ENCODE data around the gene R3HDML.
"Not testable (repeated sequence)": the region's sequence is repeated elsewhere in the genome, so short reads cannot be mapped to it uniquely, and the experiment has no call there.

R3HDML gene

GRCh38 chr20:44331201-44331600 lies 5.6 kb upstream of the R3HDML start:
- no peak for DNase-seq

GRCh38 chr20:44334306-44334705 lies 2.5 kb upstream of the R3HDML start:
- no peak for DNase-seq

- no peak for DNase-seq
Measured at GRCh38 chr20:44334709-44335108, 2.1 kb upstream of the R3HDML start.

GRCh38 chr20:44335675-44336074 lies 1.2 kb upstream of the R3HDML start:
- DNase-seq, result no peak

GRCh38 chr20:44336086-44336485 lies 757 bp upstream of the R3HDML start:
- DNase-seq, result no peak

GRCh38 chr20:44342248-44342647 lies 5.4 kb downstream of the R3HDML start:
- DNase-seq, result no peak

GRCh38 chr20:44343162-44343675 lies 6.4 kb downstream of the R3HDML start:
- no peak for DNase-seq

- no peak for DNase-seq
Measured at GRCh38 chr20:44344723-44345122, 7.9 kb downstream of the R3HDML start.

GRCh38 chr20:44345147-44345546 lies 8.3 kb downstream of the R3HDML start:
- DNase-seq, result no peak

- not testable (repeated sequence) for DNase-seq
Measured at GRCh38 chr20:44345941-44346340, 9.1 kb downstream of the R3HDML start.

- DNase-seq, result no peak
Measured at GRCh38 chr20:44348168-44348659, 11.4 kb downstream of the R3HDML start.

GRCh38 chr20:44349349-44349748 lies 12.5 kb downstream of the R3HDML start:
- no peak for DNase-seq

- DNase-seq, result no peak
Measured at GRCh38 chr20:44350567-44350966, 13.7 kb downstream of the R3HDML start.

GRCh38 chr20:44354979-44355497 lies 18.2 kb downstream of the R3HDML start:
- no peak for DNase-seq

- no peak for DNase-seq
Measured at GRCh38 chr20:44355498-44356352, 18.9 kb downstream of the R3HDML start, which contains the start of gene HNF4A. TSS of gene HNF4A (plus strand) at chr20:44355699. CDS start at chr20:44355805, 106 bp downstream.

GRCh38 chr20:44356353-44356723 lies 19.5 kb downstream of the R3HDML start:
- no peak for DNase-seq

- DNase-seq, result no peak
Measured at GRCh38 chr20:44357020-44357419, 20.2 kb downstream of the R3HDML start.

- no peak for DNase-seq
Measured at GRCh38 chr20:44357555-44358125, 20.8 kb downstream of the R3HDML start.

GRCh38 chr20:44358776-44359175 lies 21.9 kb downstream of the R3HDML start:
- no peak for DNase-seq

- no peak for DNase-seq
Measured at GRCh38 chr20:44360221-44360620, 23.4 kb downstream of the R3HDML start.

GRCh38 chr20:44361021-44361420 lies 24.2 kb downstream of the R3HDML start:
- no peak for DNase-seq

- DNase-seq, result no peak
Measured at GRCh38 chr20:44362466-44362940, 25.7 kb downstream of the R3HDML start.

- DNase-seq, result no peak
Measured at GRCh38 chr20:44364068-44364467, 27.2 kb downstream of the R3HDML start.

GRCh38 chr20:44364780-44365179 lies 27.9 kb downstream of the R3HDML start:
- no peak for DNase-seq

Data from NCI-H1048 (cell line).